Adrenal gland (tissue), 12 donors: Measurements from ENCODE around the gene GHR. TPM values are rescaled to one million over a fixed set of nuclear protein-coding genes. Genes with fewer than 3 reads are reported as not detected.

Experiments
- DNase-seq, 7 donors: peaks; one replicate each; pipeline ENCODE4 v3.0.0-alpha.2; 2019 to 2020
- H3K27ac ChIP-seq, 5 donors: fragments of 200-600 bp; sonication (generic) in 4 of 5; 1 replicate in 3 of 5; 2 replicates in 2 of 5; pipeline versions ENCODE4 v1.5.1 to v1.8.0; 2016 to 2020; ENCODE audit warnings: mild to moderate bottlenecking in 1 of 5
- H3K27me3 ChIP-seq: fragments of 200-600 bp; 2 replicates; pipeline ENCODE4 v1.8.0; 2021
- H3K36me3 ChIP-seq, 2 donors: fragments of 200-600 bp; replicated peaks in 1 of 2; 1 replicate in 1 of 2; 2 replicates in 1 of 2; pipeline versions ENCODE4 v1.5.1 to v1.8.0; 2018 to 2022
- H3K4me1 ChIP-seq, 2 donors: fragments of 200-600 bp; replicated peaks in 1 of 2; 1 replicate in 1 of 2; 2 replicates in 1 of 2; pipeline versions ENCODE4 v1.5.1 to v1.8.0; 2018 to 2021
- H3K4me3 ChIP-seq, 4 donors: fragments of 200-600 bp; sonication (generic) in 3 of 4; one replicate each; pipeline ENCODE4 v1.5.1; 2016 to 2018
- H3K9me3 ChIP-seq, 3 donors: fragments of 200-600 bp; sonication (generic) in 1 of 3; replicated peaks in 1 of 3; 1 replicate in 2 of 3; 2 replicates in 1 of 3; pipeline versions ENCODE4 v1.5.1 to v1.8.0; 2016 to 2021
- POLR2A ChIP-seq, 2 donors: fragments of 450-650 bp; IDR thresholded peaks; one replicate each; pipeline ENCODE4 v1.6.1; 2017; ENCODE audit warnings: antibody characterized with exemption in 2 of 2, mild to moderate bottlenecking in 2 of 2, moderate library complexity in 1 of 2
- WGBS, 4 donors: extraction: QIAGEN DNeasy Blood & Tissue Kit in 2 of 4; methylation state at CpG; one replicate each; pipeline versions ENCODE4 v1.1.5 to v1.1.7; 2013 to 2017; 5-methylcytosine and 5-hydroxymethylcytosine counted together
- intact Hi-C, 2 donors: fragments of 100-400 bp; cut with DNase I; formaldehyde crosslinking; loops; one replicate each; pipeline versions ENCODE4 v1.14.1 to v1.15.0; 2022 to 2023
- polyA plus RNA-seq, 3 donors: library from polyadenylated mRNA; stranded (reverse); fragments of 200-250 nt in 2 of 3; fragments of 350-450 nt in 1 of 3; fragmentation: Illumina TruSeq in 1 of 3; extraction: RNeasy Lipid Tissue Mini Kit (QIAGEN cat#74804) in 1 of 3; gene quantifications; one replicate each; pipeline ENCODE4 v1.2.3, GENCODE V29; 2013 to 2014
- total RNA-seq, 9 donors: library from RNA; depleted of rRNA in 4 of 9; stranded (reverse); fragments of >200 nt in 4 of 9; fragments of 120-200 nt in 1 of 9; fragmentation: NEBNext Ultra II Directional in 1 of 9; extraction: Animal tissue kit (Norgen Biotek cat#: 25700) in 1 of 9; gene quantifications; one replicate each; pipeline versions ENCODE4 v1.1.0 to v1.2.4, GENCODE V29; 2013 to 2023
- TF ChIP-seq, protein P1 (sequence below), 6 experiments: fragments of 450-650 bp in 4 of 6; fragments of 200-600 bp in 2 of 6; sonication (generic) in 1 of 6; IDR thresholded peaks; 1 replicate in 5 of 6; 2 replicates in 1 of 6; pipeline versions ENCODE4 v1.5.1 to v1.8.0; 2016 to 2021; ENCODE audit warnings: antibody characterized with exemption in 6 of 6, mild to moderate bottlenecking in 2 of 6, moderate library complexity in 1 of 6
- donor health status: healthy with polysubstance abuse.
- donor health status: Bipolar disorder and iron deficiency.
- donor health status: DM: yes; HTN: yes; CAD: no.
- donor health status: DM: no; HTN: no; CAD: no.
- donor health status: DM: no; HTN: no; CAD: no.
- donor health status: DM: yes; HTN: yes; CAD: no.

Gene GHR
- total and polyA plus RNA-seq, 12 donors: 2.9 to 17.1 (median 10.5) TPM

GRCh38 chr5:42760426-42760825, 337.2 kb downstream of the GHR start:
- Histone ChIP-seq H3K9me3 (no peaks in the 10 kb centered on the region), H3K36me3 (no peaks in the 10 kb centered on the region), H3K27me3 (no peaks in the 10 kb centered on the region), H3K27ac (no peak overlapping the region), H3K4me3 (no peak overlapping the region), H3K4me1 (peaks cover 0 to 9% of the 10 kb centered on the region in 2 donors)
- 79 to 86% (median 84%) methylated on average over 4 of the region's 4 CpGs for WGBS, 4 donors
- TF ChIP-seq, protein P1, sequence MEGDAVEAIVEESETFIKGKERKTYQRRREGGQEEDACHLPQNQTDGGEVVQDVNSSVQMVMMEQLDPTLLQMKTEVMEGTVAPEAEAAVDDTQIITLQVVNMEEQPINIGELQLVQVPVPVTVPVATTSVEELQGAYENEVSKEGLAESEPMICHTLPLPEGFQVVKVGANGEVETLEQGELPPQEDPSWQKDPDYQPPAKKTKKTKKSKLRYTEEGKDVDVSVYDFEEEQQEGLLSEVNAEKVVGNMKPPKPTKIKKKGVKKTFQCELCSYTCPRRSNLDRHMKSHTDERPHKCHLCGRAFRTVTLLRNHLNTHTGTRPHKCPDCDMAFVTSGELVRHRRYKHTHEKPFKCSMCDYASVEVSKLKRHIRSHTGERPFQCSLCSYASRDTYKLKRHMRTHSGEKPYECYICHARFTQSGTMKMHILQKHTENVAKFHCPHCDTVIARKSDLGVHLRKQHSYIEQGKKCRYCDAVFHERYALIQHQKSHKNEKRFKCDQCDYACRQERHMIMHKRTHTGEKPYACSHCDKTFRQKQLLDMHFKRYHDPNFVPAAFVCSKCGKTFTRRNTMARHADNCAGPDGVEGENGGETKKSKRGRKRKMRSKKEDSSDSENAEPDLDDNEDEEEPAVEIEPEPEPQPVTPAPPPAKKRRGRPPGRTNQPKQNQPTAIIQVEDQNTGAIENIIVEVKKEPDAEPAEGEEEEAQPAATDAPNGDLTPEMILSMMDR (IDR thresholded peaks at IDR 0.05): no peak
- TF ChIP-seq POLR2A (IDR thresholded peaks at IDR 0.05): no peak
- DNase-seq: no peak
- intact Hi-C loops: loop anchor here (10.0 kb wide), 2 partner anchors 336 to 756 kb away; partner anchors contain the start of gene GHR (in 1 of the 2)

- Histone ChIP-seq H3K4me3 (no peak overlapping the region), H3K4me1 (peaks cover 0 to 9% of the 10 kb centered on the region in 2 donors), H3K36me3 (no peaks in the 10 kb centered on the region), H3K27me3 (no peaks in the 10 kb centered on the region), H3K9me3 (no peaks in the 10 kb centered on the region), H3K27ac (no peak overlapping the region)
- DNase-seq: no peak
- intact Hi-C loops: loop anchor here (10.0 kb wide), 2 partner anchors 337 to 757 kb away; partner anchors contain the start of gene GHR (in 1 of the 2)
- WGBS, 4 donors: 89 to 100% (median 98%) methylated on average over 1 of the region's 1 CpG
- TF ChIP-seq, protein P1 (IDR thresholded peaks at IDR 0.05): no peak
- TF ChIP-seq POLR2A (IDR thresholded peaks at IDR 0.05): no peak
These were observed 338.6 kb downstream of the GHR start for GRCh38 chr5:42761791-42762190.

GRCh38 chr5:42767491-42768105, 344.4 kb downstream of the GHR start:
- no peak for DNase-seq
- 30 to 35% (median 32%) methylated on average over 3 of the region's 3 CpGs for WGBS, 4 donors
- no peaks in the 10 kb centered on the region for H3K9me3 ChIP-seq
- H3K27me3 ChIP-seq: no peaks in the 10 kb centered on the region
- intact Hi-C loops: loop anchor here (5.0 to 10.0 kb wide), 3 partner anchors 343 to 910 kb away; partner anchors contain the start of gene GHR (in 1 of the 2)
- no peak for TF ChIP-seq POLR2A (IDR thresholded peaks at IDR 0.05)
- TF ChIP-seq, protein P1 (IDR thresholded peaks at IDR 0.05): peak; percentile 30 to 73 (median 65)
- H3K4me1 ChIP-seq: peaks cover 0 to under 1% of the 10 kb centered on the region in 2 donors
- H3K27ac ChIP-seq: no peak overlapping the region
- no peaks in the 10 kb centered on the region for H3K36me3 ChIP-seq
- no peak overlapping the region for H3K4me3 ChIP-seq

DNA sequence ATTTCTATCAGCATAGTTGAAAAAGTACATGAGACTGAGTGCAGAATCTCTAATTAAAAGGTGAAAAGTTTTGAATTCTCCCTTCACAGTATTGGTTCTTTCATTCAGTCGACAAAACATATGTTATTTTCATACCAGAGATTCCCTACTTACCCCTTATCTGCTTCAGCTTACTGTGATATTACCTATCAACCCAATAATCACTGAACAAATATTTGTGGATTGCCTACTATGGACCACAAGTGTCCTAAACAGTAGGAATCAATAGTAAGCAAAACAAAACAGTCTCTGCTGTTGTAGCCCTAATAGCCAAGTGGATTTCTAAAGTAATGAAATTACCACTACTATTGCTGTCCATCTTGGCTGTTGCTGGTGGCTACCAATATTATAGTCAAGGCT, 344.9 kb downstream of the GHR start:
- TF ChIP-seq, protein P1 (IDR thresholded peaks at IDR 0.05): no peak
- no peak for TF ChIP-seq POLR2A (IDR thresholded peaks at IDR 0.05)
- Histone ChIP-seq H3K36me3 (no peaks in the 10 kb centered on the region), H3K9me3 (no peaks in the 10 kb centered on the region), H3K27ac (no peak overlapping the region), H3K27me3 (no peaks in the 10 kb centered on the region), H3K4me3 (no peak overlapping the region), H3K4me1 (peaks cover 0 to 5% of the 10 kb centered on the region in 2 donors)
- DNase-seq: no peak
- intact Hi-C loops: loop anchor here (5.0 to 10.0 kb wide), 3 partner anchors 343 to 911 kb away; partner anchors contain the start of gene GHR (in 1 of the 2)
- WGBS, 4 donors: 22 to 36% (median 33%) methylated on average over 1 of the region's 1 CpG
